ENCODE measurements around the gene SYNGR1.

The SYNGR1 gene

DNA sequence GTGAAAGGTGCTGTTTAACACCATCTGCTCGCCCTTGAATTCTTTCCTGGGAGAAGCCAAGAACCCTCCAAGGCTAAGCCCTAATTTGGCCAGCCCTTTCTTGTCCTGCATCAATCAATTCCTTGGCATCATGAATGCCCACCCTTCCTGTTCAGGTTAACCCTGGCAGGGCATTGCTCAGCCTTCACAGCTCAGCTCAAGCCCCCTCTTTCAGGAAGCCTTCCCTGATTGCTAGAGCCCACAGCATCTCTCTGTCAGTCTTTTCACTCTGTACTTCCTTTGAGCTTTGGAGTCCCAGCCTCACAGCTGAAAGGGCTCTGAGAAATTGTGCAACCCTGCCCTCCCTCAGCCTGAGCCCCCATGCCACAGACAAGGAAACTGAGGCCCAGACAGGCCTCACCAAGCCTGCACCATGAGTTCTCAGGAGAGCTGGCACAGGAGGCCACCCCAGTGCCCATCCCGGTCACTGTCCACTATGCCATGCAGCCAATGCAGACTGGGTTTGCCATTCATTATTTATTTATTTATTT lies 47.3 kb upstream of the SYNGR1 start:
- TF ChIP-seq ZBTB7A (IDR thresholded peaks at IDR 0.05; ENCODE audit: low read depth), result no peak
- peak; percentile 36; the same call in 1 of the 2 replicates for TF ChIP-seq CEBPB (IDR thresholded peaks at IDR 0.05)

DNA sequence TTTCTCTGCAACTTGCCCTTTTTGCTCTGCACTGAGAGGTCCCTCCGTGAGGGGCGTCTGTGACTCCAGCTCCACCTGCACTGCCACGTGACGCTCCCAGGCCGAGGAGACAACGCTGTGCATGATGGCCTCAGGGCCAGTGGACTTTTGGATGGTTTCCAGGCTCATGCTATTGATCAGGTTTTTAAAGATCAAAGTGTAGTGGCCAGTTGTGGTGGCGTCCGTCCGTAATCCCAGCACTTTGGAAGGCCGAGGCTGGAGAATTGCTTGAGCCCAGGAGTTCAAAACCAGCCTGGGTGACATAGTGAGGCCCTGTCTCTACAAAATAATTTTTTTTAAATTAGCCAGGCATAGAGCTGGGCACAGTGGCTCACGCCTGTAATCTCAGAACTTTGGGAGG lies 46.4 kb upstream of the SYNGR1 start:
- TF ChIP-seq CREB1 (IDR thresholded peaks at IDR 0.05; ENCODE audit: low read depth) (no peak), NFIC (IDR thresholded peaks at IDR 0.05) (no peak), RAD21 (IDR thresholded peaks at IDR 0.05; ENCODE audit: low read depth) (no peak), TEAD4 (IDR thresholded peaks at IDR 0.05) (no peak), EP300 (IDR thresholded peaks at IDR 0.05; ENCODE audit: borderline replicate concordance) (no peak), FOXM1 (IDR thresholded peaks at IDR 0.05; ENCODE audit: borderline replicate concordance, low read depth) (no peak), ZBTB7A (IDR thresholded peaks at IDR 0.05; ENCODE audit: low read depth) (no peak), TAF1 (IDR thresholded peaks at IDR 0.05; ENCODE audit: low read depth) (no peak), TCF12 (IDR thresholded peaks at IDR 0.05; ENCODE audit: low read depth) (no peak), EGR1 (IDR thresholded peaks at IDR 0.05) (no peak), CEBPB (IDR thresholded peaks at IDR 0.05) (no peak), YY1 (IDR thresholded peaks at IDR 0.05; ENCODE audit: low read depth) (no peak)
- TF ChIP-seq, protein P1, sequence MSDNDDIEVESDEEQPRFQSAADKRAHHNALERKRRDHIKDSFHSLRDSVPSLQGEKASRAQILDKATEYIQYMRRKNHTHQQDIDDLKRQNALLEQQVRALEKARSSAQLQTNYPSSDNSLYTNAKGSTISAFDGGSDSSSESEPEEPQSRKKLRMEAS (IDR thresholded peaks at IDR 0.05), result no peak
- TF ChIP-seq, protein P2, sequence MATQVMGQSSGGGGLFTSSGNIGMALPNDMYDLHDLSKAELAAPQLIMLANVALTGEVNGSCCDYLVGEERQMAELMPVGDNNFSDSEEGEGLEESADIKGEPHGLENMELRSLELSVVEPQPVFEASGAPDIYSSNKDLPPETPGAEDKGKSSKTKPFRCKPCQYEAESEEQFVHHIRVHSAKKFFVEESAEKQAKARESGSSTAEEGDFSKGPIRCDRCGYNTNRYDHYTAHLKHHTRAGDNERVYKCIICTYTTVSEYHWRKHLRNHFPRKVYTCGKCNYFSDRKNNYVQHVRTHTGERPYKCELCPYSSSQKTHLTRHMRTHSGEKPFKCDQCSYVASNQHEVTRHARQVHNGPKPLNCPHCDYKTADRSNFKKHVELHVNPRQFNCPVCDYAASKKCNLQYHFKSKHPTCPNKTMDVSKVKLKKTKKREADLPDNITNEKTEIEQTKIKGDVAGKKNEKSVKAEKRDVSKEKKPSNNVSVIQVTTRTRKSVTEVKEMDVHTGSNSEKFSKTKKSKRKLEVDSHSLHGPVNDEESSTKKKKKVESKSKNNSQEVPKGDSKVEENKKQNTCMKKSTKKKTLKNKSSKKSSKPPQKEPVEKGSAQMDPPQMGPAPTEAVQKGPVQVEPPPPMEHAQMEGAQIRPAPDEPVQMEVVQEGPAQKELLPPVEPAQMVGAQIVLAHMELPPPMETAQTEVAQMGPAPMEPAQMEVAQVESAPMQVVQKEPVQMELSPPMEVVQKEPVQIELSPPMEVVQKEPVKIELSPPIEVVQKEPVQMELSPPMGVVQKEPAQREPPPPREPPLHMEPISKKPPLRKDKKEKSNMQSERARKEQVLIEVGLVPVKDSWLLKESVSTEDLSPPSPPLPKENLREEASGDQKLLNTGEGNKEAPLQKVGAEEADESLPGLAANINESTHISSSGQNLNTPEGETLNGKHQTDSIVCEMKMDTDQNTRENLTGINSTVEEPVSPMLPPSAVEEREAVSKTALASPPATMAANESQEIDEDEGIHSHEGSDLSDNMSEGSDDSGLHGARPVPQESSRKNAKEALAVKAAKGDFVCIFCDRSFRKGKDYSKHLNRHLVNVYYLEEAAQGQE (IDR thresholded peaks at IDR 0.05; ENCODE audit: low read depth), result no peak
- TF ChIP-seq, protein P3, sequence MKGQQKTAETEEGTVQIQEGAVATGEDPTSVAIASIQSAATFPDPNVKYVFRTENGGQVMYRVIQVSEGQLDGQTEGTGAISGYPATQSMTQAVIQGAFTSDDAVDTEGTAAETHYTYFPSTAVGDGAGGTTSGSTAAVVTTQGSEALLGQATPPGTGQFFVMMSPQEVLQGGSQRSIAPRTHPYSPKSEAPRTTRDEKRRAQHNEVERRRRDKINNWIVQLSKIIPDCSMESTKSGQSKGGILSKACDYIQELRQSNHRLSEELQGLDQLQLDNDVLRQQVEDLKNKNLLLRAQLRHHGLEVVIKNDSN (IDR thresholded peaks at IDR 0.05), result no peak

DNA sequence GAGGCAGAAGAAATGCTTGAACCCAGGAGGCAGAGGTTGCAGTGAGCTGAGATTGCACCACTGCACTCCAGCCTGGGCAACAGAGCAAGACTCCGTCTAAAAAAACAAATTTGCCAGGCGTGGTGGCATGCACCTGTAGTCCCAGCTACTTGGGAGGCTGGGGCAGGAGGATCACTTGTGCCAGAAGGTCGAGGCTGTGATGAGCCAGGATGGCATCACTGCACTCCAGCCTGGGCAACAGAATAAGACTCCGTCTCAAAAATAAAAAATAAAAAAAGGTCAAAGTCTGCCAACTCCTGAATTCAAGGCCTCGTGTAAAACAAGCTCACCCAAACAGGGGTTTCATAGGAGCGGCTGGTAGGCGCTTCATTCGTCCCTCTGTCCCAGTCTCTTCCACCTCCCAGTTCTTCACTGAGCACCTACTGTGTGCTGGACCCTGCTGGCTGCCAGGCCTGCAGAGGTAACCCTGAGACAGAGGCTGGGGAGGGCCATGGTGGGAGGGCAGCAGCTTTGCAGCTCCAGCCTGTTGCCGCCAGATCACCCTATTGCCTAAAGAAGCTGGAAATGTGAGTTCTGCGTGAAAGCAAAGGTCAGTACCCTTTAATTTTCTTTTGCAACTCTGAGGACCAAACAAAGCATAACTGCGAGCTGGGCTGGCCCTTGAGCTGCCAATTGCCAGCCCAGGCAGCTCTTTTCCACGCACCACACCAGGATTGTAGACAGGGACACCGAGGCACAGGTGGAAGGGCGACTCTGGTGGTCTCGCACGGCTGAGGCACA lies 45.7 kb upstream of the SYNGR1 start:
- TF ChIP-seq EP300 (IDR thresholded peaks at IDR 0.05; ENCODE audit: borderline replicate concordance) (no peak), TEAD4 (IDR thresholded peaks at IDR 0.05) (no peak), CEBPB (IDR thresholded peaks at IDR 0.05) (no peak), EGR1 (IDR thresholded peaks at IDR 0.05) (no peak), NFIC (IDR thresholded peaks at IDR 0.05) (no peak), TAF1 (IDR thresholded peaks at IDR 0.05; ENCODE audit: low read depth) (no peak), ZBTB7A (IDR thresholded peaks at IDR 0.05; ENCODE audit: low read depth) (no peak), CREB1 (IDR thresholded peaks at IDR 0.05; ENCODE audit: low read depth) (no peak), RAD21 (IDR thresholded peaks at IDR 0.05; ENCODE audit: low read depth) (no peak), TCF12 (IDR thresholded peaks at IDR 0.05; ENCODE audit: low read depth) (no peak), FOXM1 (IDR thresholded peaks at IDR 0.05; ENCODE audit: borderline replicate concordance, low read depth) (no peak), YY1 (IDR thresholded peaks at IDR 0.05; ENCODE audit: low read depth) (no peak)
- TF ChIP-seq, protein P1 (IDR thresholded peaks at IDR 0.05), result no peak
- TF ChIP-seq, protein P3 (IDR thresholded peaks at IDR 0.05), result no peak
- TF ChIP-seq, protein P2 (IDR thresholded peaks at IDR 0.05; ENCODE audit: low read depth), result no peak

DNA sequence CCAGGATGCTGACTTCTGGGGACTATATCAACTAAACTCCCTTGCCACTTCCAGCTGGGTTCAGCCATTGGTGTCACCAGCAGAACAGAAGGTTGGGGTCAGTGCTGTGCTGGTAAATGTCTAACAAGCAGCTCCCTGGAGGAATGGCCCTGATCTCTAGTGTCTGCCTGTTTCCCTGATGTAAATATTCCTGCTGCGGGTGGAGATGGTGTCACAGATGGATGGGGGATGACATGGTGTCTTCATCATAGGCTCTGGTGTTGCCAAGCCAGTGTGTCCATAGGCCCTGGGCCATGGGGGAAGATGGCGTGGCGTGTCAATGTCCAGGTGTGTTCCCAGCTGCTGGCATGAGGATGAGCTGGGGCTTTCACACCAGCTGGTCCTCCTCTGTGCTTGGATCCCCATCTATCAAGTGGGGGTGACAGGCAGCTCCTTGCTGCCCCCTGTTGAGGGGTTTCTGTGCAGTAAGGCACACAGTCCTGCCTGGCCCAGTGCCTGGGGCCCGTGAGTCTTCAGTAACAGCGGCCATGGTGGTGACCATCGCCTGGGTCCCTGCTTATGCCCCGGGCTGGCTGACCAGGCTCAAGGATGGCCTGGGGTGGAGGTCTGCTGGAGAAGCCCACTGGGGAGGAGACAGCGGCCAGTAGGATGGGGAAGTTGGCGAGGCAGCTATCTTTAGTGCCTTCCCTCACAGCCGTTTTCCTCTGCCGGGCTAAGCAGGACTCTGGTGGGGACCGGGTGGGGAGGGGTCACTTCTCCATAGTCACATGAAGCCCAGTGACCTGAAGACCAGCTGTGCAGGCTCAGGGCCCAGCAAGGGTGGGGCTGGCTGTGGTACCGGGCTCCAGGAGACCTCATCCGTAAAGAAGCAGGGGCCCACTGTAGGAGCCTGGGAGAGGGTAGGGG lies 43.1 kb upstream of the SYNGR1 start:
- TF ChIP-seq RAD21 (IDR thresholded peaks at IDR 0.05; ENCODE audit: low read depth) (peak; percentile 45), EP300 (IDR thresholded peaks at IDR 0.05; ENCODE audit: borderline replicate concordance) (no peak), NFIC (IDR thresholded peaks at IDR 0.05) (no peak)

DNA sequence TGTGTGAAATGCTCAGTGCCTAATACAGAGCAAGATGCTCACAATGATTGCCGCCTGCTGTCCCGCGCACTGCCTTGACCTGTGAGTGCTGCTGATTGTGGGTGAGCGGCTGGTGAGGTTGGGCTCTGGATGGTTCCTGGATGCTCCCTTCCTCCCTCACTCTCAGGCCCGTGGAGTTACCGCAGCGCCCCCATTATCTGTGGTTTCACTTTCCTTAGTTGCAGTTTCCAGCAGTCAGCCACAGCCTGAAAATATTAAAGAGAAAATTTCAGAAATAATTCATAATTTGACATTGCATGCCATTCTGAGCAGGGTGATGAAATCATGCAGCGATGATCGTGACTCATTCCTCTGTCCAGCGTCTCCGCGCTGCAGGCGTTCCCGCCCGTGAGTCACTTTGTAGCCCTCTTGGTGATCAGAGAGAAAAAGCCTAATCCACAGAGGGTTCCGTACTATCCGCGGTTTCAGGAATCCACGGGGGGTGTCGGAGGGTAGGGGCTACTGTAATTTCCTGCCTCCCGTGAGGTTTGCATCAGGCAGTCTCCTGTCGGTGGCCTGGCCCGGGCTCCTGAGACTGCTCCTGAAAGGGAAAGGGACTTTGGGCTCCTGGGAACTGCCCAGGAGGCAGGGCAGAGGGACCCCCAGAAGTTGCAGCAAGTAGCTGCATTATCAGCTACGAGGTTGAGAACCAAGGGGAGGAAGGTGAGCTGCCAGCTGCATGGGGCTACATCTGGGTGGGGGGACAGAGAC lies 41.0 kb upstream of the SYNGR1 start:
- peak; percentile 79; the same call in 1 of the 2 replicates for TF ChIP-seq TEAD4 (IDR thresholded peaks at IDR 0.05)
- peak; percentile 13; the same call in 1 of the 2 replicates for TF ChIP-seq TAF1 (IDR thresholded peaks at IDR 0.05; ENCODE audit: low read depth)
- TF ChIP-seq CREB1 (IDR thresholded peaks at IDR 0.05; ENCODE audit: low read depth), result no peak
- TF ChIP-seq TCF12 (IDR thresholded peaks at IDR 0.05; ENCODE audit: low read depth), result peak; percentile 91
- no peak for TF ChIP-seq EGR1 (IDR thresholded peaks at IDR 0.05)
- TF ChIP-seq ZBTB7A (IDR thresholded peaks at IDR 0.05; ENCODE audit: low read depth), result no peak; the same call in 1 of the 2 replicates
- TF ChIP-seq EP300 (IDR thresholded peaks at IDR 0.05; ENCODE audit: borderline replicate concordance), result peak; percentile 92
- TF ChIP-seq FOXM1 (IDR thresholded peaks at IDR 0.05; ENCODE audit: borderline replicate concordance, low read depth), result peak; percentile 80; the same call in 1 of the 2 replicates
- TF ChIP-seq, protein P2 (IDR thresholded peaks at IDR 0.05; ENCODE audit: low read depth), result peak; percentile 51; the same call in 1 of the 2 replicates
- TF ChIP-seq YY1 (IDR thresholded peaks at IDR 0.05; ENCODE audit: low read depth), result peak; percentile 52; the same call in 1 of the 2 replicates
- peak; percentile 91 for TF ChIP-seq CEBPB (IDR thresholded peaks at IDR 0.05)
- TF ChIP-seq, protein P3 (IDR thresholded peaks at IDR 0.05), result no peak
- no peak; the same call in 1 of the 2 replicates for TF ChIP-seq RAD21 (IDR thresholded peaks at IDR 0.05; ENCODE audit: low read depth)
- TF ChIP-seq, protein P1 (IDR thresholded peaks at IDR 0.05), result 0 out of 2 replicates have a peak, but pooled peaks have one; percentile 21
- peak; percentile 67 for TF ChIP-seq NFIC (IDR thresholded peaks at IDR 0.05)
